HepG2 (cell line): Measurements from ENCODE around the gene SURF1. TPM values are rescaled to one million over a fixed set of nuclear protein-coding genes. Genes with fewer than 3 reads are reported as not detected.

Source experiments
- ATAC-seq: fragments of 200-7000 bp; cut with Tn5 transposase; 3 replicates; pipeline ENCODE4 v1.9.1; 2020; ENCODE audit warnings: mild to moderate bottlenecking, moderate library complexity
- BruUV-seq: library from RNA; stranded (reverse); fragments of 400-500 nt; replicated peaks from 2 replicates; lab custom pipeline; 2021; lab: Mats Ljungman, UMichigan
- CTCF ChIA-PET: fragments of 300-600 bp; formaldehyde crosslinking; extraction: SDS; loops from one replicate; lab custom pipeline; 2021; ENCODE audit warnings: low total read pairs, inconsistent platforms, low intra/inter-chr PET ratio; lab: Yijun Ruan, JAX
- POLR2A ChIA-PET: fragments of 350-600 bp; sonication (Branson Sonifier 250); formaldehyde crosslinking; loops from one replicate; lab custom pipeline; 2020; ENCODE audit warnings: antibody characterized with exemption, inconsistent platforms; lab: Yijun Ruan, JAX
- DNase-seq: peaks from one replicate; pipeline ENCODE4 v3.0.0-alpha.2; 2015; ENCODE audit warnings: low spot score
- FAIRE-seq: peaks from 3 replicates; lab custom pipeline; 2011; peaks lifted over from hg19 to GRCh38; lab: Jason Lieb, UNC
- H2AFZ ChIP-seq: one replicate; pipeline ENCODE4 v1.6.1; 2011; ENCODE audit warnings: low read length, inconsistent platforms
- H3K27ac ChIP-seq: fragments of 300-600 bp; 3 replicates; pipeline ENCODE4 v1.8.0; 2011; ENCODE audit warnings: mixed run types, mild to moderate bottlenecking, mixed read lengths, low read length, inconsistent platforms; ENCODE audit not compliant: insufficient read depth; ENCODE audit errors: extremely low read length
- H3K27me3 ChIP-seq, 2 experiments: fragments of 200-600 bp in 1 of 2; 2 replicates in 1 of 2; 3 replicates in 1 of 2; pipeline versions ENCODE4 v1.6.0 to v1.8.0; 2011; ENCODE audit warnings: low read length in 2 of 2, mild to moderate bottlenecking in 2 of 2, moderate library complexity in 2 of 2, inconsistent platforms in 1 of 2; ENCODE audit not compliant: insufficient read depth in 2 of 2, control insufficient read depth in 1 of 2
- H3K36me3 ChIP-seq, 2 experiments: fragments of 200-600 bp in 1 of 2; replicated peaks in 1 of 2; 2 replicates in 1 of 2; 3 replicates in 1 of 2; pipeline versions ENCODE4 v1.5.1 to v1.8.0; 2011; ENCODE audit warnings: low read length in 2 of 2, inconsistent platforms in 1 of 2; ENCODE audit not compliant: insufficient read depth in 2 of 2, control insufficient read depth in 1 of 2
- H3K4me1 ChIP-seq: 2 replicates; pipeline ENCODE4 v1.5.1; 2012; ENCODE audit warnings: low read length, inconsistent platforms; ENCODE audit not compliant: insufficient read depth
- H3K4me2 ChIP-seq: 2 replicates; pipeline ENCODE4 v1.6.0; 2011; ENCODE audit warnings: low read depth, low read length, inconsistent platforms
- H3K4me3 ChIP-seq, 3 experiments: fragments of 200-600 bp in 1 of 3; sonication (generic), shearing (Covaris generic) in 1 of 3; replicated peaks in 1 of 3; 2 replicates each; pipeline ENCODE4 v1.5.1; 2011 to 2016; ENCODE audit warnings: low read length in 3 of 3, inconsistent platforms in 2 of 3, low read depth in 2 of 3, mild to moderate bottlenecking in 2 of 3, control low read depth in 1 of 3, mixed read lengths in 1 of 3; ENCODE audit not compliant: insufficient read depth in 1 of 3
- H3K79me2 ChIP-seq: one replicate; pipeline ENCODE4 v1.6.1; 2011; ENCODE audit warnings: low read length, inconsistent platforms; ENCODE audit not compliant: insufficient read depth
- H3K9ac ChIP-seq: 2 replicates; pipeline ENCODE4 v1.6.0; 2011; ENCODE audit warnings: mild to moderate bottlenecking, low read depth, low read length, inconsistent platforms; ENCODE audit not compliant: insufficient read depth
- H3K9me3 ChIP-seq: 2 replicates; pipeline ENCODE4 v1.5.1; 2012; ENCODE audit warnings: mild to moderate bottlenecking, low read length
- H4K20me1 ChIP-seq: 2 replicates; pipeline ENCODE4 v1.6.0; 2011; ENCODE audit warnings: inconsistent platforms, mild to moderate bottlenecking, low read length, moderate library complexity; ENCODE audit not compliant: insufficient read depth
- HOXA3 ChIP-seq: sonication (generic); formaldehyde crosslinking; IDR thresholded peaks from 2 replicates; pipeline ENCODE4 v1.5.0; 2020; ENCODE audit warnings: missing genetic modification reagents
- KMT2A ChIP-seq: sonication (generic); formaldehyde crosslinking; IDR thresholded peaks from 2 replicates; pipeline ENCODE4 v1.4.0; 2020; ENCODE audit warnings: missing genetic modification reagents
- LBX2 ChIP-seq: sonication (generic); formaldehyde crosslinking; IDR thresholded peaks from 2 replicates; pipeline ENCODE4 v1.5.0; 2020; ENCODE audit warnings: missing genetic modification reagents, mild to moderate bottlenecking, borderline replicate concordance
- MED1 ChIP-seq: sonication (generic); formaldehyde crosslinking; IDR thresholded peaks from 2 replicates; pipeline ENCODE4 v1.4.0; 2020; ENCODE audit warnings: missing genetic modification reagents
- NFIB ChIP-seq: sonication (generic); formaldehyde crosslinking; IDR thresholded peaks from 2 replicates; pipeline ENCODE4 v1.9.0; 2021; ENCODE audit warnings: missing genetic modification reagents, mild to moderate bottlenecking, borderline replicate concordance
- NFIC ChIP-seq: IDR thresholded peaks from 2 replicates; pipeline ENCODE4 v1.6.1; 2012; ENCODE audit warnings: mild to moderate bottlenecking, low read length, inconsistent platforms
- TFAP4 ChIP-seq: sonication (generic); IDR thresholded peaks from 2 replicates; pipeline ENCODE4 v1.6.1; 2016; ENCODE audit warnings: low read depth, borderline replicate concordance
- TP53 ChIP-seq: sonication (generic); formaldehyde crosslinking; conservative IDR thresholded peaks from 2 replicates; pipeline ENCODE4 v1.4.0; 2020; ENCODE audit warnings: missing genetic modification reagents
- ZBTB34 ChIP-seq: sonication (generic); formaldehyde crosslinking; IDR thresholded peaks from 2 replicates; pipeline ENCODE4 v1.8.0; 2022; ENCODE audit warnings: mild to moderate bottlenecking, missing genetic modification reagents
- ZNF225 ChIP-seq: sonication (generic); formaldehyde crosslinking; IDR thresholded peaks from 2 replicates; pipeline ENCODE4 v1.4.0; 2020; ENCODE audit warnings: mild to moderate bottlenecking, missing genetic modification reagents
- ZNF30 ChIP-seq: sonication (generic); formaldehyde crosslinking; IDR thresholded peaks from 2 replicates; pipeline ENCODE4 v1.5.0; 2020; ENCODE audit warnings: mild to moderate bottlenecking, missing genetic modification reagents
- ZNF44 ChIP-seq: sonication (generic); formaldehyde crosslinking; IDR thresholded peaks from 2 replicates; pipeline ENCODE4 v1.5.1; 2020; ENCODE audit warnings: mild to moderate bottlenecking, missing genetic modification reagents
- ZNF512B ChIP-seq: sonication (generic); formaldehyde crosslinking; IDR thresholded peaks from 2 replicates; pipeline ENCODE4 v1.5.1; 2020; ENCODE audit warnings: missing genetic modification reagents, mild to moderate bottlenecking, borderline replicate concordance
- ZNF703 ChIP-seq: sonication (generic); formaldehyde crosslinking; IDR thresholded peaks from 2 replicates; pipeline ENCODE4 v1.5.1; 2020; ENCODE audit warnings: missing genetic modification reagents, mild to moderate bottlenecking, moderate library complexity, borderline replicate concordance
- WGBS: methylation state at CpG from one replicate; pipeline ENCODE4 v1.1.6; 2017; ENCODE audit warnings: low lambda C conversion rate; 5-methylcytosine and 5-hydroxymethylcytosine counted together
- in situ Hi-C: cut with HindIII; loops from 2 replicates; pipeline ENCODE4 v1.10.0; 2017; ENCODE audit warnings: low pct_unique_long_range_greater_than_20kb; ENCODE audit not compliant: extremely low pct_ligation_motif_present
- intact Hi-C: fragments of 100-400 bp; cut with micrococcal nuclease; formaldehyde crosslinking; loops from one replicate; pipeline ENCODE4 v1.10.0; 2022; ENCODE audit not compliant: unreplicated experiment
- polyA plus RNA-seq, 8 experiments: library from polyadenylated mRNA; depleted of rRNA in 3 of 8; stranded (reverse) in 7 of 8; unstranded in 1 of 8; fragments of >200 nt; fragmentation: Illumina TruSeq in 4 of 8; extraction: Trizol in 4 of 8; gene quantifications; 2 replicates each; pipeline versions ENCODE4 v1.2.1 to v1.2.3, GENCODE V29; 2011 to 2016; ENCODE audit warnings: low read depth in 4 of 8, missing spikeins in 1 of 8, mixed read lengths in 1 of 8; ENCODE audit not compliant: insufficient read depth in 1 of 8
- total RNA-seq, 5 experiments: library from RNA; depleted of rRNA; stranded (reverse); fragments of >200 nt; fragmentation: Illumina TruSeq; extraction: Trizol; gene quantifications; 2 replicates each; pipeline ENCODE4 v1.2.3, GENCODE V29; 2016; ENCODE audit warnings: low read depth in 1 of 5
- TF ChIP-seq, protein P1 (sequence below): sonication (generic); formaldehyde crosslinking; IDR thresholded peaks from 2 replicates; pipeline ENCODE4 v1.8.1; 2023; ENCODE audit warnings: missing genetic modification reagents, mild to moderate bottlenecking, borderline replicate concordance
- TF ChIP-seq, protein P2 (sequence below): sonication (generic); formaldehyde crosslinking; IDR thresholded peaks from 2 replicates; pipeline ENCODE4 v1.5.0; 2020; ENCODE audit warnings: mild to moderate bottlenecking, missing genetic modification reagents, borderline replicate concordance

Gene SURF1
- total and polyA plus RNA-seq, 2 of the 13 experiments (the other 11 are each of a cell fraction or from before 2014, with no cell fraction given) = 17.8 to 40.7 TPM

DNA sequence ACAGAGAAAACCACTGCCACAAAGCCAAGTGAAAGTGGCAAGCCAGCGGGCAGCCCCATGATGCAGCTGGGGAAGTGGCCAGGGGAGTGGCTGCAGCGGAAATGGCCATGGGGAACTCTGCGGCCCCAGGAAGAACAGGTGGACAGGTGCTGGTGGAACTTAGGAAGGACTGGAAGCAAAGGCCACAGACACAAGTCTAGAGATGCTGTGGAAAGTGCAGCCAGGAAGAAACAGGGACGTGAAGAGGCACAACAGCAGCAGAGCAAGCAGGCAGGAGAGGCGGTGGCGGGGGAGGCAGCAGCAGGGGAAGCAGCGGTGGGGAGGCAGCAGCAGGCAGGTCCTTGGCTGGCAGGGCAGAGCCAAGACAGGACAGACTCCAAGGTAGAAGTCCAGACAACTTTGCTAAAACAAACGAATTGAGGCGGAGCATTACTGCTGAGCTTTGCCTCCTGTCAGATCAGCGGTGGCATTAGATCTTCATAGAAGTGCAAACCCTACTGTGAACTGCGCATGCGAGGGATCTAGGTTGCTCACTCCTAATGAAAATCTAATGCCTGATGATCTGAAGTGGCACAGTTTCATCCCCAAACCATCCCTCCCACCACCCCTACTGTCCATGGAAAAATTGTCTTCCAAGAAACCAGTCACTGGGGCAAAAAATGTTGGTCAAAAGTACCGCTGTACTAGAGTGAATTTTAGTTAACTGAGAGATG is 32.1 kb downstream of the SURF1 start:
- DNase-seq (no peak), ATAC-seq (no peak), FAIRE-seq (no peak)
- Histone ChIP-seq H3K4me3 (no peak overlapping the region), H3K27me3 (peaks cover 0 to 1% of the 10 kb centered on the region in 2 experiments; a peak in 2 of 5 replicates), H3K9me3 (peaks cover 9% of the 10 kb centered on the region; the same call in 1 of the 2 replicates), H3K4me1 (no peaks in the 10 kb centered on the region), H4K20me1 (no peaks in the 10 kb centered on the region), H3K79me2 (no peaks in the 10 kb centered on the region), H3K27ac (no peak overlapping the region), H3K9ac (no peak overlapping the region), H3K4me2 (no peak overlapping the region), H3K36me3 (no peaks in the 10 kb centered on the region), H2AFZ (no peak overlapping the region)
- TF ChIP-seq HOXA3 (no peak), KMT2A (CRISPR knock-in tag) (no peak), ZNF30 (no peak), NFIB (no peak), TFAP4 (no peak), ZNF703 (CRISPR knock-in tag) (no peak), ZNF44 (CRISPR knock-in tag) (no peak), TP53 (CRISPR knock-in tag) (no peak), LBX2 (CRISPR knock-in tag) (no peak), MED1 (no peak), NFIC (no peak), ZNF512B (CRISPR knock-in tag) (no peak), ZNF225 (CRISPR knock-in tag) (no peak), ZBTB34 (CRISPR knock-in tag) (no peak)
- TF ChIP-seq, protein P1, sequence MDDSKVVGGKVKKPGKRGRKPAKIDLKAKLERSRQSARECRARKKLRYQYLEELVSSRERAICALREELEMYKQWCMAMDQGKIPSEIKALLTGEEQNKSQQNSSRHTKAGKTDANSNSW = no peak
- TF ChIP-seq, protein P2, sequence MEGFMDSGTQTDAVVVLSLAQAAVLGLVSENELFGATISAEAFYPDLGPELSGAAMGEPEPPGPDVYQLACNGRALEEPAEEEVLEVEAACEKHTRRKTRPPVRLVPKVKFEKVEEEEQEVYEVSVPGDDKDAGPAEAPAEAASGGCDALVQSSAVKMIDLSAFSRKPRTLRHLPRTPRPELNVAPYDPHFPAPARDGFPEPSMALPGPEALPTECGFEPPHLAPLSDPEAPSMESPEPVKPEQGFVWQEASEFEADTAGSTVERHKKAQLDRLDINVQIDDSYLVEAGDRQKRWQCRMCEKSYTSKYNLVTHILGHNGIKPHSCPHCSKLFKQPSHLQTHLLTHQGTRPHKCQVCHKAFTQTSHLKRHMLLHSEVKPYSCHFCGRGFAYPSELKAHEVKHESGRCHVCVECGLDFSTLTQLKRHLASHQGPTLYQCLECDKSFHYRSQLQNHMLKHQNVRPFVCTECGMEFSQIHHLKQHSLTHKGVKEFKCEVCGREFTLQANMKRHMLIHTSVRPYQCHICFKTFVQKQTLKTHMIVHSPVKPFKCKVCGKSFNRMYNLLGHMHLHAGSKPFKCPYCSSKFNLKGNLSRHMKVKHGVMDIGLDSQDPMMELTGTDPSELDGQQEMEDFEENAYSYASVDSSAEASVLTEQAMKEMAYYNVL (CRISPR knock-in tag) = no peak
- in situ Hi-C loops (loop anchor here (10.0 kb wide), 1 partner anchor 79 kb away; no protein-coding TSS in a partner anchor), intact Hi-C loops (no loop called here)
- no TSS peak for BruUV-seq
- CTCF ChIA-PET = no interaction called here
- 31% methylated on average over 13 of the region's 13 CpGs for WGBS
- POLR2A ChIA-PET = no interaction called here
